OCI-LY7 (cell line): ENCODE data around the gene TMPRSS15. TPM values are rescaled to one million over a fixed set of nuclear protein-coding genes. Genes with fewer than 3 reads are reported as not detected.

Source experiments
- BruUV-seq: library from RNA; stranded (reverse); fragments of 400-500 nt; replicated peaks from 2 replicates; lab custom pipeline; 2021; lab: Mats Ljungman, UMichigan
- CTCF ChIA-PET: fragments of 300-600 bp; sonication (Branson Sonifier 250); formaldehyde crosslinking; loops from one replicate; lab custom pipeline; 2022; ENCODE audit warnings: antibody characterized with exemption; ENCODE audit not compliant: unreplicated experiment; lab: Charles Lee
- POLR2A ChIA-PET: fragments of 300-600 bp; sonication (Branson Sonifier 250); formaldehyde crosslinking; loops from one replicate; lab custom pipeline; 2022; ENCODE audit warnings: antibody characterized with exemption; lab: Charles Lee
- DNase-seq: peaks from one replicate; pipeline ENCODE4 v3.0.0-alpha.2; 2015; ENCODE audit warnings: low spot score
- H2AFZ ChIP-seq: fragments of 200-600 bp; sonication (generic), shearing (Covaris generic); 2 replicates; pipeline ENCODE4 v1.6.1; 2014; ENCODE audit warnings: mild to moderate bottlenecking, antibody characterized with exemption, low read length, moderate library complexity
- H3K27ac ChIP-seq: fragments of 200-600 bp; sonication (generic); 2 replicates; pipeline ENCODE4 v1.5.1; 2014; ENCODE audit warnings: mixed run types, low read depth, mild to moderate bottlenecking, moderate library complexity, low read length, inconsistent platforms; ENCODE audit not compliant: poor library complexity, severe bottlenecking
- H3K36me3 ChIP-seq: fragments of 200-600 bp; sonication (generic); 2 replicates; pipeline ENCODE4 v1.6.1; 2014; ENCODE audit warnings: mild to moderate bottlenecking, antibody characterized with exemption, low read length, moderate library complexity, mixed read lengths; ENCODE audit not compliant: insufficient read depth
- H3K4me1 ChIP-seq: fragments of 200-600 bp; sonication (generic); 2 replicates; pipeline ENCODE4 v1.5.1; 2014; ENCODE audit warnings: mild to moderate bottlenecking, low read length; ENCODE audit not compliant: insufficient read depth, poor library complexity, severe bottlenecking
- H3K4me2 ChIP-seq: fragments of 200-600 bp; sonication (generic); 2 replicates; pipeline ENCODE4 v1.6.1; 2014; ENCODE audit warnings: mild to moderate bottlenecking, low read length
- H3K4me3 ChIP-seq: fragments of 200-600 bp; sonication (generic); 2 replicates; pipeline ENCODE4 v1.5.1; 2014; ENCODE audit warnings: mild to moderate bottlenecking, low read depth, low read length; ENCODE audit not compliant: poor library complexity, severe bottlenecking
- H3K79me2 ChIP-seq: fragments of 200-600 bp; sonication (generic); 2 replicates; pipeline ENCODE4 v1.6.1; 2016; ENCODE audit warnings: low read depth, mild to moderate bottlenecking, low read length, moderate library complexity, mixed read lengths; ENCODE audit not compliant: insufficient read depth
- H3K9me2 ChIP-seq: fragments of 200-600 bp; sonication (generic); 2 replicates; pipeline ENCODE4 v1.6.1; 2016; ENCODE audit warnings: mild to moderate bottlenecking, low read length, mixed read lengths; ENCODE audit not compliant: insufficient read depth
- H3K9me3 ChIP-seq: fragments of 200-600 bp; sonication (generic); 2 replicates; pipeline ENCODE4 v1.6.1; 2014; ENCODE audit warnings: mild to moderate bottlenecking, mixed run types, low read length, mixed read lengths
- H4K20me1 ChIP-seq: fragments of 200-600 bp; sonication (generic); 2 replicates; pipeline ENCODE4 v1.6.1; 2014; ENCODE audit warnings: mild to moderate bottlenecking, antibody characterized with exemption, low read length, moderate library complexity, mixed read lengths; ENCODE audit not compliant: insufficient read depth
- EZH2phosphoT487 ChIP-seq: fragments of 200-600 bp; sonication (generic); IDR thresholded peaks from 2 replicates; pipeline ENCODE4 v1.6.1; 2018; ENCODE audit warnings: low read depth, borderline replicate concordance, mild to moderate bottlenecking, mixed run types, antibody characterized with exemption, low read length, moderate library complexity, mixed read lengths
- intact Hi-C: fragments of 100-400 bp; cut with micrococcal nuclease; formaldehyde crosslinking; loops from one replicate; pipeline ENCODE4 v1.10.0; 2022; ENCODE audit not compliant: unreplicated experiment
- total RNA-seq, 2 experiments: library from RNA; depleted of rRNA in 1 of 2; stranded (reverse); fragments of >200 nt in 1 of 2; shearing (Covaris generic) in 1 of 2; gene quantifications; 2 replicates each; pipeline ENCODE4 v1.2.3, GENCODE V29; 2014 to 2022
- TF ChIP-seq, protein P1 (sequence below): fragments of 200-600 bp; sonication (generic); conservative IDR thresholded peaks from 2 replicates; pipeline ENCODE4 v1.5.1; 2014; ENCODE audit warnings: mild to moderate bottlenecking, antibody characterized with exemption, low read length, moderate library complexity, mixed read lengths

The TMPRSS15 gene
- total RNA-seq, 2 experiments from 2014 or later: 0.03 to 0.13 TPM

GRCh38 chr21:18248171-18248570, 155.4 kb downstream of the TMPRSS15 start:
- ChIA-PET CTCF (no interaction called here), POLR2A (no interaction called here)
- DNase-seq: no peak
- no peak overlapping the region for H3K4me3 ChIP-seq
- no peaks in the 10 kb centered on the region for H3K4me1 ChIP-seq
- no peaks in the 10 kb centered on the region for H4K20me1 ChIP-seq
- no peak overlapping the region for H3K4me2 ChIP-seq
- intact Hi-C loops: no loop called here
- H3K27ac ChIP-seq: no peak overlapping the region
- H3K79me2 ChIP-seq: no peaks in the 10 kb centered on the region
- H2AFZ ChIP-seq: no peak overlapping the region
- no TSS peak for BruUV-seq
- no peaks in the 10 kb centered on the region for H3K9me3 ChIP-seq
- no peak for TF ChIP-seq EZH2phosphoT487
- TF ChIP-seq, protein P1, sequence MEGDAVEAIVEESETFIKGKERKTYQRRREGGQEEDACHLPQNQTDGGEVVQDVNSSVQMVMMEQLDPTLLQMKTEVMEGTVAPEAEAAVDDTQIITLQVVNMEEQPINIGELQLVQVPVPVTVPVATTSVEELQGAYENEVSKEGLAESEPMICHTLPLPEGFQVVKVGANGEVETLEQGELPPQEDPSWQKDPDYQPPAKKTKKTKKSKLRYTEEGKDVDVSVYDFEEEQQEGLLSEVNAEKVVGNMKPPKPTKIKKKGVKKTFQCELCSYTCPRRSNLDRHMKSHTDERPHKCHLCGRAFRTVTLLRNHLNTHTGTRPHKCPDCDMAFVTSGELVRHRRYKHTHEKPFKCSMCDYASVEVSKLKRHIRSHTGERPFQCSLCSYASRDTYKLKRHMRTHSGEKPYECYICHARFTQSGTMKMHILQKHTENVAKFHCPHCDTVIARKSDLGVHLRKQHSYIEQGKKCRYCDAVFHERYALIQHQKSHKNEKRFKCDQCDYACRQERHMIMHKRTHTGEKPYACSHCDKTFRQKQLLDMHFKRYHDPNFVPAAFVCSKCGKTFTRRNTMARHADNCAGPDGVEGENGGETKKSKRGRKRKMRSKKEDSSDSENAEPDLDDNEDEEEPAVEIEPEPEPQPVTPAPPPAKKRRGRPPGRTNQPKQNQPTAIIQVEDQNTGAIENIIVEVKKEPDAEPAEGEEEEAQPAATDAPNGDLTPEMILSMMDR: no peak
- no peaks in the 10 kb centered on the region for H3K9me2 ChIP-seq
- H3K36me3 ChIP-seq: no peaks in the 10 kb centered on the region

- no peaks in the 10 kb centered on the region for H3K9me3 ChIP-seq
These were observed 158.1 kb downstream of the TMPRSS15 start for GRCh38 chr21:18245464-18245967.

More at GRCh38 chr21:18245464-18245967, 158.1 kb downstream of the TMPRSS15 start:
- Histone ChIP-seq H3K4me1 (no peaks in the 10 kb centered on the region), H2AFZ (no peak overlapping the region), H3K4me3 (no peak overlapping the region), H4K20me1 (no peaks in the 10 kb centered on the region), H3K4me2 (no peak overlapping the region), H3K79me2 (no peaks in the 10 kb centered on the region), H3K9me2 (no peaks in the 10 kb centered on the region), H3K27ac (no peak overlapping the region), H3K36me3 (no peaks in the 10 kb centered on the region)
- POLR2A ChIA-PET: interaction anchor here (0.7 to 1.1 kb wide), 2 partner anchors 127 to 304 kb away, joined by 3 read pairs; no protein-coding TSS in a partner anchor
- DNase-seq: no peak
- CTCF ChIA-PET: no interaction called here
- BruUV-seq: no TSS peak
- TF ChIP-seq EZH2phosphoT487: no peak
- TF ChIP-seq, protein P1: no peak
- intact Hi-C loops: no loop called here
